GM12878 (cell line): ENCODE measurements around the gene ZFHX2. TPM values are rescaled to one million over a fixed set of nuclear protein-coding genes. Genes with fewer than 3 reads are reported as not detected.
"Not testable (repeated sequence)": the region's sequence is repeated elsewhere in the genome, so short reads cannot be mapped to it uniquely, and the experiment has no call there.

Experiments
- ATAC-seq: fragments of 200-7000 bp; cut with Tn5 transposase; 3 replicates; pipeline ENCODE4 v1.9.1; 2020; ENCODE audit warnings: mild to moderate bottlenecking, moderate library complexity
- BruUV-seq: library from RNA; stranded (reverse); fragments of 400-500 nt; replicated peaks from 2 replicates; lab custom pipeline; 2021; lab: Mats Ljungman, UMichigan
- CTCF ChIA-PET: fragments of 300-600 bp; sonication (Branson Sonifier 250); formaldehyde crosslinking; extraction: SDS; loops from one replicate; lab custom pipeline; 2021; ENCODE audit warnings: inconsistent platforms; lab: Yijun Ruan, JAX
- POLR2A ChIA-PET: fragments of 350-600 bp; formaldehyde crosslinking; extraction: SDS; loops from one replicate; lab custom pipeline; 2021; ENCODE audit warnings: inconsistent platforms; lab: Charles Lee
- RAD21 ChIA-PET: fragments of 300-600 bp; sonication (Branson Sonifier 250); formaldehyde crosslinking; loops from one replicate; lab custom pipeline; 2023; ENCODE audit warnings: antibody characterized with exemption; ENCODE audit not compliant: unreplicated experiment; lab: Charles Lee
- SMC1A ChIA-PET: fragments of 300-600 bp; sonication (Branson Sonifier 250); formaldehyde crosslinking; loops from one replicate; lab custom pipeline; 2023; ENCODE audit not compliant: unreplicated experiment, uncharacterized antibody; lab: Charles Lee
- DNase-seq: peaks from one replicate; pipeline ENCODE4 v3.0.0-alpha.2; 2011; ENCODE audit warnings: low read depth, low spot score
- FAIRE-seq: peaks from 3 replicates; lab custom pipeline; 2011; peaks lifted over from hg19 to GRCh38; lab: Jason Lieb, UNC
- H2AFZ ChIP-seq: 2 replicates; pipeline ENCODE4 v1.6.0; 2011; ENCODE audit warnings: low read depth, low read length, control low read depth; ENCODE audit not compliant: control insufficient read depth
- H3K27ac ChIP-seq: 2 replicates; pipeline ENCODE4 v1.5.1; 2011; ENCODE audit warnings: control low read depth; ENCODE audit not compliant: control insufficient read depth, insufficient read depth
- H3K27me3 ChIP-seq, 2 experiments: replicated peaks in 1 of 2; 2 replicates each; pipeline versions ENCODE4 v1.6.0 to v1.6.1; 2011; ENCODE audit warnings: low read length in 1 of 2; ENCODE audit not compliant: control insufficient read depth in 2 of 2, insufficient read depth in 2 of 2
- H3K36me3 ChIP-seq, 2 experiments: 2 replicates each; pipeline ENCODE4 v1.5.1; 2011; ENCODE audit warnings: low read length in 1 of 2; ENCODE audit not compliant: control insufficient read depth in 2 of 2, insufficient read depth in 2 of 2
- H3K4me1 ChIP-seq: 2 replicates; pipeline ENCODE4 v1.6.1; 2011; ENCODE audit warnings: mild to moderate bottlenecking, low read length, moderate library complexity, mixed read lengths; ENCODE audit not compliant: control insufficient read depth, insufficient read depth
- H3K4me2 ChIP-seq: 2 replicates; pipeline ENCODE4 v1.6.0; 2011; ENCODE audit warnings: control low read depth; ENCODE audit not compliant: control insufficient read depth, insufficient read depth
- H3K4me3 ChIP-seq: fragments of 200-600 bp; sonication (generic); 2 replicates; pipeline ENCODE4 v1.5.1; 2016
- H3K79me2 ChIP-seq: 2 replicates; pipeline ENCODE4 v1.6.0; 2011; ENCODE audit warnings: low read length; ENCODE audit not compliant: control insufficient read depth, insufficient read depth
- H3K9ac ChIP-seq: 2 replicates; pipeline ENCODE4 v1.8.0; 2011; ENCODE audit warnings: low read length, control low read depth, mixed read lengths; ENCODE audit not compliant: control insufficient read depth, insufficient read depth
- H3K9me3 ChIP-seq: replicated peaks from 3 replicates; pipeline ENCODE4 v1.5.1; 2011; ENCODE audit warnings: mild to moderate bottlenecking, low read length; ENCODE audit not compliant: control insufficient read depth, insufficient read depth
- H4K20me1 ChIP-seq: 2 replicates; pipeline ENCODE4 v1.6.0; 2011; ENCODE audit not compliant: control insufficient read depth, insufficient read depth
- CEBPZ ChIP-seq: fragments of 150-350 bp; IDR thresholded peaks from 2 replicates; pipeline ENCODE4 v1.6.1; 2016; ENCODE audit warnings: low read depth, low read length
- FOXK2 ChIP-seq: fragments of 450-650 bp; IDR thresholded peaks from 2 replicates; pipeline ENCODE4 v1.6.1; 2017; ENCODE audit warnings: mild to moderate bottlenecking, moderate library complexity
- HSF1 ChIP-seq: fragments of 150-350 bp; IDR thresholded peaks from 2 replicates; pipeline ENCODE4 v1.6.1; 2014; ENCODE audit warnings: mild to moderate bottlenecking, low read depth, low read length
- TAF1 ChIP-seq: IDR thresholded peaks from 2 replicates; pipeline ENCODE4 v1.6.1; 2011; ENCODE audit warnings: mild to moderate bottlenecking, low read depth, low read length, borderline replicate concordance
- WGBS: methylation state at CpG from one replicate; pipeline ENCODE4 v1.1.6; 2016; ENCODE audit warnings: low lambda C conversion rate; ENCODE audit not compliant: insufficient replicate concordance, insufficient coverage; ENCODE audit errors: missing lambda C conversion rate; 5-methylcytosine and 5-hydroxymethylcytosine counted together
- in situ Hi-C: fragments of 300-500 bp; cut with MboI; formaldehyde crosslinking; loops from 9 replicates; pipeline ENCODE4 v1.14.3; 2018; ENCODE audit warnings: mixed read lengths
- intact Hi-C: fragments of 100-400 bp; cut with micrococcal nuclease; formaldehyde crosslinking; loops from one replicate; pipeline ENCODE4 v1.14.2; 2022; ENCODE audit not compliant: unreplicated experiment
- polyA plus RNA-seq, 11 experiments: library from polyadenylated mRNA; depleted of rRNA in 4 of 11; unstranded in 6 of 11; stranded (reverse) in 5 of 11; fragments of >200 nt; fragmentation: Nextera tagmentation in 4 of 11; fragmentation: Illumina TruSeq in 1 of 11; extraction: Ambion mirVana in 4 of 11; extraction: Trizol in 1 of 11; gene quantifications; 1 replicate in 1 of 11; 2 replicates in 10 of 11; pipeline versions ENCODE4 v1.2.1 to v1.2.3, GENCODE V29; 2011 to 2016; ENCODE audit warnings: inconsistent platforms in 2 of 11, missing spikeins in 2 of 11, low read depth in 1 of 11
- total RNA-seq, 4 experiments: library from RNA; depleted of rRNA in 3 of 4; stranded (reverse); fragments of >200 nt in 3 of 4; fragmentation: Illumina TruSeq in 1 of 4; extraction: Trizol in 1 of 4; gene quantifications; 2 replicates each; pipeline versions ENCODE4 v1.2.1 to v1.2.3, GENCODE V29; 2013 to 2021
- TF ChIP-seq, protein P1 (sequence below): fragments of 450-650 bp; IDR thresholded peaks from 2 replicates; pipeline ENCODE4 v1.6.1; 2016; ENCODE audit warnings: mild to moderate bottlenecking

Gene ZFHX2
- total and polyA plus RNA-seq, 10 of the 15 experiments (the other 5 are each of a cell fraction or from before 2014, with no cell fraction given), result 0.27 to 2.2 (median 0.55) TPM

- ChIA-PET SMC1A (interaction anchor here (0.8 to 1.3 kb wide), 2 partner anchors 16 to 32 kb away, joined by 3 to 4 read pairs; no protein-coding TSS in a partner anchor), POLR2A (no interaction called here), RAD21 (no interaction called here), CTCF (interaction anchor here (1.6 to 1.9 kb wide), 2 partner anchors 10 to 32 kb away, joined by 4 to 7 read pairs; no protein-coding TSS in a partner anchor)
- Histone ChIP-seq H3K27me3 (no peaks in the 10 kb centered on the region), H3K9me3 (no peaks in the 10 kb centered on the region; the same call in 2 of the 3 replicates), H3K36me3 (no peaks in the 10 kb centered on the region), H3K4me3 (no peak overlapping the region), H3K9ac (no peak overlapping the region), H3K4me2 (no peak overlapping the region), H2AFZ (no peak overlapping the region), H3K79me2 (no peaks in the 10 kb centered on the region), H4K20me1 (no peaks in the 10 kb centered on the region), H3K4me1 (peaks cover 36% of the 10 kb centered on the region), H3K27ac (no peak overlapping the region)
- DNase-seq (no peak), ATAC-seq (no peak), FAIRE-seq (no peak)
- TF ChIP-seq CEBPZ, result no peak
- 0 out of 2 replicates have a peak, but pooled peaks have one; percentile 12 for TF ChIP-seq FOXK2
- no peak for TF ChIP-seq HSF1
- no peak for TF ChIP-seq TAF1
- TF ChIP-seq, protein P1, sequence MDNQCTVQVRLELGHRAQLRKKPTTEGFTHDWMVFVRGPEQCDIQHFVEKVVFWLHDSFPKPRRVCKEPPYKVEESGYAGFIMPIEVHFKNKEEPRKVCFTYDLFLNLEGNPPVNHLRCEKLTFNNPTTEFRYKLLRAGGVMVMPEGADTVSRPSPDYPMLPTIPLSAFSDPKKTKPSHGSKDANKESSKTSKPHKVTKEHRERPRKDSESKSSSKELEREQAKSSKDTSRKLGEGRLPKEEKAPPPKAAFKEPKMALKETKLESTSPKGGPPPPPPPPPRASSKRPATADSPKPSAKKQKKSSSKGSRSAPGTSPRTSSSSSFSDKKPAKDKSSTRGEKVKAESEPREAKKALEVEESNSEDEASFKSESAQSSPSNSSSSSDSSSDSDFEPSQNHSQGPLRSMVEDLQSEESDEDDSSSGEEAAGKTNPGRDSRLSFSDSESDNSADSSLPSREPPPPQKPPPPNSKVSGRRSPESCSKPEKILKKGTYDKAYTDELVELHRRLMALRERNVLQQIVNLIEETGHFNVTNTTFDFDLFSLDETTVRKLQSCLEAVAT, result no peak
- no TSS peak for BruUV-seq
- intact Hi-C loops, result no loop called here
- WGBS, result 96% methylated on average over 2 of the region's 2 CpGs
- in situ Hi-C loops, result no loop called here
Measured at GRCh38 chr14:23600322-23600707, 48.8 kb upstream of the ZFHX2 start.

GRCh38 chr14:23594191-23594590 is 42.6 kb upstream of the ZFHX2 start:
- H3K79me2 ChIP-seq, H3K4me1 ChIP-seq, H3K27me3 ChIP-seq, BruUV-seq, H3K9ac ChIP-seq, RAD21 ChIA-PET, H2AFZ ChIP-seq, DNase-seq, FAIRE-seq, in situ Hi-C loops, H4K20me1 ChIP-seq, H3K4me2 ChIP-seq, H3K9me3 ChIP-seq, H3K4me3 ChIP-seq, H3K36me3 ChIP-seq, H3K27ac ChIP-seq, intact Hi-C loops, ATAC-seq: not testable (repeated sequence)
- ChIA-PET CTCF (interaction anchor here (1.6 kb wide), 1 partner anchor 38 kb away, joined by 5 read pairs; no protein-coding TSS in a partner anchor), POLR2A (interaction anchor here (0.7 kb wide), 1 partner anchor 727 kb away, joined by 3 read pairs; no protein-coding TSS in a partner anchor), SMC1A (interaction anchor here (1.7 kb wide), 1 partner anchor 12 kb away, joined by 7 read pairs; no protein-coding TSS in a partner anchor)
- 56% methylated on average over 3 of the region's 3 CpGs for WGBS
